Dedifferentiated amniotic fluid mesenchymal stem cell (primary cell): Measurements from ENCODE around the gene S100A3.
"Not testable (repeated sequence)": the region's sequence is repeated elsewhere in the genome, so short reads cannot be mapped to it uniquely, and the experiment has no call there.

Experiments
- DNase-seq: peaks from one replicate; pipeline ENCODE4 v3.0.0-alpha.2; 2016; ENCODE audit errors: extremely low spot score

The S100A3 gene

DNA sequence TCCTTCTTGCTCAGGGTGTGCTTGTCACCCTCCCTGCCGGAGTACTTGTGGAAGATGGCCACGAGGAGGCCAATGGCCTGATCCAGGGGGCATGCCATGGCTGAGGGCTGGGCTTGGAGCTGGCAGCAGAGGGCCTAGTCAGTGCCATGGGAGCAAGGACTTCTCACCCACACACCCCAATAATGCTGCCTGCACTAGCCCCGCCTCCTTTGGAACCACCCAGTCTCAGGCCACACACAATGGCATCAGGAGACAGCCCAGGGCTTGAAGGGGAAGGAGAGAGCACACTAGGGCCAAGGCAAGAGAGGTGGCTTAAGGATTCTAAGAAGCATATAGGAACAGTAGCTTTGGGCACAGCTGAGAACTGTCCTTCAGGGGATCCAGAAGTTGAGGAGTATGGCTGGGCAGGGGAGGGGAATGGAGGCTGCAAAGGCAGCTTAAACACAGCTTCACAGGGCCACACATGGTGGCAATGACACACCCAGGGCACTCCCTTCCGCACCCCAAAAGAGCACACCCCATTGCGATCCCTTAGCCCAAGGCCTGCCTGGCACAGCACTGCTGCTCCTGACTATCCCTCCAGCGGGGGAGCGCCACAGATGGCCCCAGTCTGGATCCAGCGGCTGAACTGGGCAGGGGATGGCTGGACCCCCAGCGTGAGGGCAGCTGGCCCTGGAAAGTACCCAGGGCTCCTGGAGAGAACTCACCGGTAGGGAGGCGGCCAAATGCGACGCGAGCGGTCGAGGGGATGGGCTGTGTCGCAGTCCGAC lies 13.6 kb downstream of the S100A3 start, which contains the start of gene S100A6:
S100A6 (minus strand) TSS at position 750 of the 770 bp plus-strand sequence; CDS start at position 98, 652 bp downstream.
- no peak for DNase-seq

DNA sequence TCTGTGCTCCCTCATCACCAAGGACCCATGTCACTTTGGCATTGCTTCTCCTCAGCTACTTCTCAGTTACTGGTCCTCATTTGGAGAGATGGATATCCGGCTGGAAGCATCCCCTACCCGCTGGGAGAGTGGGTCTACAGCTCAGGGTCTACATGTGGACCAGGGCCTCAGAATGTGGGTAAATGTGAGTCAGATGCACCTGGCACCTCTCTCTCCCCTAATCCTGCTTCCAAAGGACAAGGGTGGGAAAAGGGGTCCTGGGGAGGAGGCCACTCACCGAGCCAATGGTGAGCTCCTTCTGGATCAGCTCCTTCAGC lies 14.2 kb downstream of the S100A3 start:
- no peak for DNase-seq

GRCh38 chr1:153534226-153534924 lies 14.7 kb downstream of the S100A3 start:
- DNase-seq: no peak

GRCh38 chr1:153533689-153534201 lies 15.3 kb downstream of the S100A3 start:
- peak; percentile 58 for DNase-seq

- peak; percentile 88 for DNase-seq
Observed at GRCh38 chr1:153532769-153533599, 16.1 kb downstream of the S100A3 start.

- DNase-seq: no peak
Observed at GRCh38 chr1:153532181-153532580, 16.9 kb downstream of the S100A3 start.

DNA sequence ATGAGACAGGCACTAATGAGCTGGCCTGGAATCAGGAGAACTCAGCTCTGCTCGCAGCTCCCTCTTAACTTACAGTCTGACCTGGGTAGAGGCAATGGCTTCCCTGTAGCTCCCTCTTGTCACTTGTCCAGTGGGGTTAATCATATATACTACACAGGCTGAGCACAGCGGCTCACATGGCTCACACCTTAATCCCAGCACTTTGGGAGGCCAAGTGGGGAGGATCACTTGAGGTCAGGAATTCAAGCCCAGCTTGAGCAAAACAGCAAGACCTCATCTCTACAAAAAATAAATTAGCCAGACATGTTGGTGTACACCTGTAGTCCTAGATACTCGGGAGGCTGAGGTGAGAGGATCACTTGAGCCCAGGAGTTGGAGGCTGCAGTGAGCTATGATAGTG lies 17.4 kb downstream of the S100A3 start:
- no peak for DNase-seq

GRCh38 chr1:153527683-153528040 lies 21.4 kb downstream of the S100A3 start:
- DNase-seq: no peak

- DNase-seq: no peak
Observed at GRCh38 chr1:153527023-153527682, 21.9 kb downstream of the S100A3 start.

- DNase-seq: no peak
Observed at GRCh38 chr1:153526132-153526543, 22.9 kb downstream of the S100A3 start.

DNA sequence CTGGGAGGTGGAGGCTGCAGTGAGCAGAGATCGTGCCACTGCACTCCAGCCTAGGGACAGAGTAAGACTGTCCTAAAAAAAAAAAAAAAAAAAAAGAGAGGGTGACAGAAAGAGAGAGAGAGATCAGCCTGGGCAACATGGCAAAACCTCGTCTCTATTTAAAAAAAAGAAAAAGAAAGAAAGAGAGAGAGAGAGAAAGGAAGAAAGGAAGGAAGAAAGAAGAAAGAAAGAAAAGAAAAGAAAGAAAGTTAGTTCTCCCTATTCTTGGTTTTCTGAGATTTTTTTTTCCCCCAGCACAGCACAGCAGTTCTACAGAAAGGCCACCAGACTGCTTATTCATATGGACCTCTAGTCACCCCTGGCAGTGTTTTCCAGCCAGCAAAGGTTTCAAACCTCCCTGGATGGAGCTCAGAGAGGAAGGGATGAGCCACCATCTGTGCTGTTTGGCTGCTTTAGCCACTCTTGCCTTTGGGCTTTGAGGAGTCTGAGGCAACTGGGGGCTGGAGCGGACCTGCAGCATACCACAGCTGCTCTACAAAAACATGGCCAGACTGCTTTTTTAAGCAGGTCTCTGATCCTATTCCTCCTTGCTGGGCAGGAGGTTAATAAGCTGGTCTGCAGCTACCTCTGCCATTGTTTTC lies 23.9 kb downstream of the S100A3 start:
- DNase-seq: no peak

GRCh38 chr1:153522353-153523048 lies 26.6 kb downstream of the S100A3 start:
- not testable (repeated sequence) for DNase-seq

GRCh38 chr1:153521808-153522207 lies 27.2 kb downstream of the S100A3 start:
- DNase-seq: not testable (repeated sequence)

- no peak for DNase-seq
Observed at GRCh38 chr1:153520818-153521476, 28.1 kb downstream of the S100A3 start.

- DNase-seq: not testable (repeated sequence)
Observed at GRCh38 chr1:153520137-153520691, 28.8 kb downstream of the S100A3 start.

DNA sequence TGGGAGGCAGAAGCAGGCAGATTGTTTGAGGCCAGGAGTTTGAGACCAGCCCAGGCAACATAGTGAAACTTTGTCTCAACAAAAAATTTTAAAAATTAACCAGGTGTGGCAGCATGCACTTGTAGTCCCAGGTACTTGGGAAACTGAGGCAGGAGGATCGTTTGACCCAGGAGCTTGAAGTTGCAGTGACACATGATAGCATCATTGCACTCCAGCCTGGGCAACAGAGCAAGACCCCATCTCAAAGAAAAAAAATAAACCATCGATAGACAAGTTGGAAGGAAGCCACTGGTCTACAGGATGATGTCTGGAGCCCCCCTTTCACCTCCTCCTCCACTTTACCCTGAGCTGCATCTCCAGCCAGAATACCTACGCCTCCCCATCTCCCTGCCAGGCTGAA lies 29.8 kb downstream of the S100A3 start:
- no peak for DNase-seq

- DNase-seq: no peak
Observed at GRCh38 chr1:153515504-153516394, 33.3 kb downstream of the S100A3 start.

- no peak for DNase-seq
Observed at GRCh38 chr1:153513666-153514065, 35.4 kb downstream of the S100A3 start.

- DNase-seq: no peak
Observed at GRCh38 chr1:153513023-153513422, 36.0 kb downstream of the S100A3 start.
